ENCODE data around the gene RNF126.

Gene RNF126

DNA sequence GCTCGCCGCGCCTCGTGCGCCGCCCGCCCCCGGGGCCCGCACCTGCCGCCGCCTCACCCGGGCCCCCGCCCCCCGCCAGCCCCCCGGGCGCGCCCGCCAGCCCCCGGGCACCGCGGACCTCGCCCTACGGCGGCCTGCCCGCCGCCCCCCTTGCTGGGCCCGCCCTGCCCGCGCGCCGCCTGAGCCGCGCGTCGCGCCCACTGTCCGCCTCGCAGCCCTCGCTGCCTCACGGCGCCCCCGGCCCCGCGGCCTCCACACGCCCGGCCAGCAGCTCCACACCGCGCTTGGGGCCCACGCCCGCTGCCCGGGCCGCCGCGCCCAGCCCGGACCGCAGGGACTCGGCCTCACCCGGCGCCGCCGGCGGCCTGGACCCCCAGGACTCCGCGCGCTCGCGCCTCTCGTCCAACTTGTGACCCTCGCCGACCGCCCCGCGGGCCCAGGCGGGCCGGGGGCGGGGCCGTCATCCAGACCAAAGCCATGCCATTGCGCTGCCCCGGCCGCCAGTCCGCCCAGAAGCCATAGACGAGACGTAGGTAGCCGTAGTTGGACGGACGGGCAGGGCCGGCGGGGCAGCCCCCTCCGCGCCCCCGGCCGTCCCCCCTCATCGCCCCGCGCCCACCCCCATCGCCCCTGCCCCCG lies 46.8 kb downstream of the RNF126 start:
- H3K4me3 ChIP-seq (ENCODE audit: low read length): no peak overlapping the region
- TF ChIP-seq, protein P1, sequence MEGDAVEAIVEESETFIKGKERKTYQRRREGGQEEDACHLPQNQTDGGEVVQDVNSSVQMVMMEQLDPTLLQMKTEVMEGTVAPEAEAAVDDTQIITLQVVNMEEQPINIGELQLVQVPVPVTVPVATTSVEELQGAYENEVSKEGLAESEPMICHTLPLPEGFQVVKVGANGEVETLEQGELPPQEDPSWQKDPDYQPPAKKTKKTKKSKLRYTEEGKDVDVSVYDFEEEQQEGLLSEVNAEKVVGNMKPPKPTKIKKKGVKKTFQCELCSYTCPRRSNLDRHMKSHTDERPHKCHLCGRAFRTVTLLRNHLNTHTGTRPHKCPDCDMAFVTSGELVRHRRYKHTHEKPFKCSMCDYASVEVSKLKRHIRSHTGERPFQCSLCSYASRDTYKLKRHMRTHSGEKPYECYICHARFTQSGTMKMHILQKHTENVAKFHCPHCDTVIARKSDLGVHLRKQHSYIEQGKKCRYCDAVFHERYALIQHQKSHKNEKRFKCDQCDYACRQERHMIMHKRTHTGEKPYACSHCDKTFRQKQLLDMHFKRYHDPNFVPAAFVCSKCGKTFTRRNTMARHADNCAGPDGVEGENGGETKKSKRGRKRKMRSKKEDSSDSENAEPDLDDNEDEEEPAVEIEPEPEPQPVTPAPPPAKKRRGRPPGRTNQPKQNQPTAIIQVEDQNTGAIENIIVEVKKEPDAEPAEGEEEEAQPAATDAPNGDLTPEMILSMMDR (conservative IDR thresholded peaks at IDR 0.05; ENCODE audit: low read length): no peak
- no peak for DNase-seq (ENCODE audit: low read depth)

DNA sequence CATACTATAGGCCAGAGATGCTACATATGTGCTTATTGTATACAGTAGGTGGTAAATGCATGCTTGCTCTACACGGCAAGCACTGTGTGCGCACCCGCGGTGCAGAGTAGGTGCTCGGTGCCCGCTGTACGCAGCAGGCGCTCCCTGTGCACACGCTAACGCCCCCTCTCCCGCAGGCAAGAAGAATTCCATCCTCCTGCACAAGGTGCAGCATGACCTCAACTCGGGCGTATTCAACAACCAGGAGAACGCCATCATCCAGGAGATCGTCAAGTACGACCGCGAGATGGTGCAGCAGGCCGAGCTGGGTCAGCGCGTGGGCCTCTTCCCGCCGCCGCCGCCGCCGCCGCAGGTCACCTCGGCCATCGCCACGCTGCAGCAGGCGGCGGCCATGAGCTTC lies 47.4 kb downstream of the RNF126 start:
- H3K4me3 ChIP-seq (ENCODE audit: low read length): no peak overlapping the region
- TF ChIP-seq, protein P1 (conservative IDR thresholded peaks at IDR 0.05; ENCODE audit: low read length): no peak
- no peak for DNase-seq (ENCODE audit: low read depth)

DNA sequence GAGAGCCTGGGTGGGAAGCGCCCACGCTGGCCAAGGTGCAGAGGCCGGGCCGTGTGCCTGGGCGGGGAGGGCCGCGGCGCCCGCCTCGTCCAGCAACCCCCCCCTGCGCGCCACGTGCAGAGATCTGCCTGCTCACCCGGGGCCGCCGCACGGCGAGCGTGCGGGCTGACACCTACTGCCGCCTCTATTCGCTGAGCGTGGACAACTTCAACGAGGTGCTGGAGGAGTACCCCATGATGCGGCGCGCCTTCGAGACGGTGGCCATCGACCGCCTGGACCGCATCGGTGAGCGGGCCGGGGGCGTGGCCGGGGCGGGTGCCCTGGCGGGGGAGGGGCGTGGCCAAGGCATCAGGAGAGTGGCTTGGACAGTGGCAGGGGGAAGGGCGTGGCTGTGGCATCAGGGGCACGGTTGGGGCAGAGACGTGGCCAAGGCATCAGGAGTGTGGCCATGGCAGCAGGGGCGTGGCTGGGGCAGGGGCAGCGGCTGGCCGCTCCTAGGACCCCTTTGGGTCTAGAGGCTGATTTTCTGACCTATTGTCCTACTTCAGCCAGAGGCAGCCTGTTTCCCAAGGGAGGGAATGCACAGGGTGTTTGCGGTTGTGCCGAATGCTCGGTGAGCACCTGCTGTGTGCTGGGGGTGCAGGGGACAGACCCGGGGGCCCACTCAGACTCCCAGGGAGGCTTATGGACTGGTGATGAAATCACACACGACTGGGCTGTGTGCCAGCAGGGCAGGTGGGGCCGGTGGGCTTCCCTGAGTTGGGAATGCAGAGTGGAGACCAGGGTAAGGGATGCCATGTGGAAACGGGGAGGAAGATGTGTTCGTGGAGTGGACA lies 49.1 kb downstream of the RNF126 start:
- no peak overlapping the region for H3K4me3 ChIP-seq (ENCODE audit: low read length)
- TF ChIP-seq, protein P1 (conservative IDR thresholded peaks at IDR 0.05; ENCODE audit: low read length): no peak
- DNase-seq (ENCODE audit: low read depth): no peak

DNA sequence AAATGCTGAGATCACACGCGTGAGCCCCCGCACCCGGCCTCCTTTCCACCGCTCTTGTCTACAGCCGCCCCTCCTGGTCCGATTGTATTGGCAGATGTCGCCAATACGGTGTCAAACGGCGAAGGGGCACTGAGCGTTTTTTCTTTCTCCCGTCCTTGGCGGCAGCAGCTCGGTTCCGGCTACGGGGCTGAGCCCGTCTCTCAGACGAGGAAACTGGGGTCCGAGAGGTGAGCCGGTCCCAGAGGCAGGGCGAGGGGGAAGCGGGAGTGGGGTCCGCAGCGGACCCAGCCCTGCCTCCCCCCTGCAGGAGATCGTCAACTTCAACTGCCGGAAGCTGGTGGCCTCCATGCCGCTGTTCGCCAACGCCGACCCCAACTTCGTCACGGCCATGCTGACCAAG lies 50.1 kb downstream of the RNF126 start:
- TF ChIP-seq, protein P1 (conservative IDR thresholded peaks at IDR 0.05; ENCODE audit: low read length): no peak
- H3K4me3 ChIP-seq (ENCODE audit: low read length): no peak overlapping the region
- no peak for DNase-seq (ENCODE audit: low read depth)

DNA sequence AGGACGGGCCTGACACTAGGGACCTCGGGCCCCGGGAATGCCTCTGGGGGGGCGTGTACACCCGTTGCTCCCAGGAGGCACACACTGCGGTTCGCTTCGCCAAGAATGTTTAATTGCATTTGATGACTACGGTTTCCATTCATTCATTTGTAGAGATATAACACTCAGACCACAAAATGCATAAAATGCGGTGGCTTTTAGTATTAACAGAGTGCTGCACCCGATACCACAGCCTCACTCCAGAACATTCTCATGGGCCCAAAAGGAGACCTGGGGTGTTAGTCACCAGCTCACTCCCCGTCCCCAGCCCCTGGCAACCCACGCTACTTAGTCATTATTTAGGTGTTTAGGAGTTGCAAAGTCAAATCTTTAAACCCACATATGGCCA lies 51.5 kb downstream of the RNF126 start:
- TF ChIP-seq, protein P1 (conservative IDR thresholded peaks at IDR 0.05; ENCODE audit: low read length): no peak
- no peak overlapping the region for H3K4me3 ChIP-seq (ENCODE audit: low read length)
- peak; percentile 97 for DNase-seq (ENCODE audit: low read depth)

DNA sequence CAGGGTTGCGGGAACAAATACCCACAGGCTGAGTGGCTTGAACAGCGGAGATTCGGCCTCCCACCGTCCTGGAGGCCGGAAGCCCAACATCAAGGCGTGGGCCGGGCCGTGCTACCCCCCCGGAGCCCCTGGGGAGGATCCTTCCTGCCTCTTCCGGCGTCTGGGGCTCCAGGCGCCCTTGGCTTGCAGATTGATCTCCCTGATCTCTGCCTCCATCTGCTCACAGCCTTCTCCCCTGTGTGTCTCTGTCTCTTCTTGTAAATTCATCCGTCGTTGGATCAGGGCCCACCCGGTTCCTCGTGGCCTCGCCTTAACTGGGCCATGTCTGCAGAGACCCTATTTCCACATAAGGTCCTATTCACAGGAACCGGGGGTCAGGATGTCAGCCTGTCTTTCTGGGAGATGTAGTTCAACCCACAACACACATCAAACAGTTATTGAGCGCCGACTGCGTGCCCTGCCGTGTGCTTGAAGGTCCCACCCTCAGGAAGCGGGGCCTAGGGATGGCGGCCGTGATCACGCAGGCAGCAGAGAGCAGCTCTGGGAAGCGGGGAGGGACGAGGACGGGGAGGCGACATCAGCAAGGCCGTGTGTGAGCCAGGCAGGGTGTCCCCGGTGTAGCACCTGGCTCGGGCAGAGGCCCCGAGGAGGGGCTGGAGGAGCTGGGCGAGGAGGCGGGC lies 52.1 kb downstream of the RNF126 start:
- TF ChIP-seq, protein P1 (conservative IDR thresholded peaks at IDR 0.05; ENCODE audit: low read length): no peak
- DNase-seq (ENCODE audit: low read depth): peak; percentile 74
- H3K4me3 ChIP-seq (ENCODE audit: low read length): no peak overlapping the region

All from AG10803 (cell line).